Parathyroid adenoma (tissue), 2 donors: ENCODE measurements around the gene BRAF.
"Not testable (repeated sequence)": the region's sequence is repeated elsewhere in the genome, so short reads cannot be mapped to it uniquely, and the experiment has no call there.

ENCODE experiments used
- H2AFZ ChIP-seq: fragments of 300-600 bp; sonication (generic); one replicate; pipeline ENCODE4 v1.7.0; 2017; ENCODE audit warnings: antibody characterized with exemption, mild to moderate bottlenecking
- H3K27ac ChIP-seq: fragments of 300-600 bp; sonication (generic); one replicate; pipeline ENCODE4 v1.7.0; 2017
- H3K27me3 ChIP-seq: fragments of 300-600 bp; sonication (generic); one replicate; pipeline ENCODE4 v1.7.0; 2017; ENCODE audit warnings: low read length; ENCODE audit not compliant: control insufficient read depth, insufficient read depth
- H3K36me3 ChIP-seq: fragments of 300-600 bp; sonication (generic); one replicate; pipeline ENCODE4 v1.7.0; 2017; ENCODE audit warnings: low read length; ENCODE audit not compliant: control insufficient read depth, insufficient read depth
- H3K4me1 ChIP-seq: fragments of 300-600 bp; sonication (generic); one replicate; pipeline ENCODE4 v1.7.0; 2017; ENCODE audit warnings: control low read depth
- H3K4me2 ChIP-seq: fragments of 300-600 bp; sonication (generic); one replicate; pipeline ENCODE4 v1.7.0; 2017; ENCODE audit warnings: low read length
- H3K4me3 ChIP-seq: fragments of 300-600 bp; sonication (generic); one replicate; pipeline ENCODE4 v1.7.0; 2017; ENCODE audit warnings: low read depth, low read length
- H3K79me2 ChIP-seq: fragments of 300-600 bp; sonication (generic); one replicate; pipeline ENCODE4 v1.7.0; 2017; ENCODE audit warnings: control low read depth
- H3K9ac ChIP-seq: fragments of 300-600 bp; sonication (generic); one replicate; pipeline ENCODE4 v1.7.0; 2017; ENCODE audit warnings: mild to moderate bottlenecking
- H3K9me3 ChIP-seq: fragments of 300-600 bp; sonication (generic); one replicate; pipeline ENCODE4 v1.7.0; 2017; ENCODE audit warnings: low read length; ENCODE audit not compliant: control insufficient read depth
- TF ChIP-seq, protein P1 (sequence below): fragments of 300-600 bp; sonication (generic); IDR thresholded peaks from one replicate; pipeline ENCODE4 v1.7.0; 2017; ENCODE audit warnings: antibody characterized with exemption, mild to moderate bottlenecking
- donor health status: primary hyperparathyroidism.

The BRAF gene

DNA sequence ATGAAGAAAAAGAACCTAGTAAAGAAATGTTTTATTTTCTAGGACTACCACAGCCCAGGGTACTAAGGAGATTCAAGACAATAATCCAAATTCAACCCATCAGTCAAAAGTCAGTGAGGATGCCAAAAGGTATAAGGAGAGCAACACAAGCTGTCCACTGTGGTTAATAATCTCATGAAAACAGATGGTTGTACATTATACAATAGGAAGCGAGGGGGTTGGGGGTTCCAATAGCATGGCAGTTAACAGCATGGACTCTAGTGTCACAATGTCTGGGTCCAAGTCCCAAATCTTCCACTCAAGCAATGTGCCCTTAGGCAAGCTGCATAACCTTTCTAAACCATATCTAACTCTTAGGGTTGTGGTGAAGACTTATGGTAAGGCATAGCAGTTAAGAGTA, 35.1 kb downstream of the BRAF start:
- H2AFZ ChIP-seq = no peak overlapping the region
- H3K79me2 ChIP-seq = peaks cover 58% of the 10 kb centered on the region
- H3K27ac ChIP-seq = no peak overlapping the region

DNA sequence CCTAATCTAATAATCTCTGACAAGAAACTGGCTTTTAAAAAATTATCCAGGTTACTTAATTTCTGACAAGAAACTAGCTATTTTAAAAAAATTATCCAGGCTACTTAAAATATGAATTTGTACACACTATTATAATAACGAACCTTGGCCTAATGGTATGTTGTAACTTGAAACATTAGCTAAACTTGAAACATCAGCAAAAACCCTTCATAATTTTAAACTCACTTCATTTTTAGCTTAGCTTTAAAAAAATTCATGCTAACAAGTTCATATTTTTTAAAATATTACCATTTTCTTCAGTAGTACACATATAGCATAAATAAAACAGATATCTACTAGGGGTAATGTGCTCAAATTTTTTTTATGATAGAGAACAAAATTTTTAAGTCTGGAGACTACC, 35.6 kb downstream of the BRAF start:
- no peak overlapping the region for H3K4me2 ChIP-seq
- TF ChIP-seq, protein P1, sequence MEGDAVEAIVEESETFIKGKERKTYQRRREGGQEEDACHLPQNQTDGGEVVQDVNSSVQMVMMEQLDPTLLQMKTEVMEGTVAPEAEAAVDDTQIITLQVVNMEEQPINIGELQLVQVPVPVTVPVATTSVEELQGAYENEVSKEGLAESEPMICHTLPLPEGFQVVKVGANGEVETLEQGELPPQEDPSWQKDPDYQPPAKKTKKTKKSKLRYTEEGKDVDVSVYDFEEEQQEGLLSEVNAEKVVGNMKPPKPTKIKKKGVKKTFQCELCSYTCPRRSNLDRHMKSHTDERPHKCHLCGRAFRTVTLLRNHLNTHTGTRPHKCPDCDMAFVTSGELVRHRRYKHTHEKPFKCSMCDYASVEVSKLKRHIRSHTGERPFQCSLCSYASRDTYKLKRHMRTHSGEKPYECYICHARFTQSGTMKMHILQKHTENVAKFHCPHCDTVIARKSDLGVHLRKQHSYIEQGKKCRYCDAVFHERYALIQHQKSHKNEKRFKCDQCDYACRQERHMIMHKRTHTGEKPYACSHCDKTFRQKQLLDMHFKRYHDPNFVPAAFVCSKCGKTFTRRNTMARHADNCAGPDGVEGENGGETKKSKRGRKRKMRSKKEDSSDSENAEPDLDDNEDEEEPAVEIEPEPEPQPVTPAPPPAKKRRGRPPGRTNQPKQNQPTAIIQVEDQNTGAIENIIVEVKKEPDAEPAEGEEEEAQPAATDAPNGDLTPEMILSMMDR = no peak
- no peak overlapping the region for H3K27ac ChIP-seq
- no peak overlapping the region for H3K9ac ChIP-seq
- H3K79me2 ChIP-seq = peaks cover 58% of the 10 kb centered on the region
- H3K4me1 ChIP-seq = peaks cover 7% of the 10 kb centered on the region
- H3K4me3 ChIP-seq = no peak overlapping the region
- no peaks in the 10 kb centered on the region for H3K36me3 ChIP-seq
- H3K27me3 ChIP-seq = no peaks in the 10 kb centered on the region
- no peak overlapping the region for H2AFZ ChIP-seq
- H3K9me3 ChIP-seq = no peaks in the 10 kb centered on the region

More for the DNA sequence above, 35.1 kb downstream of the BRAF start:
- Histone ChIP-seq H3K27me3 (no peaks in the 10 kb centered on the region), H3K36me3 (no peaks in the 10 kb centered on the region), H3K9ac (no peak overlapping the region), H3K9me3 (no peaks in the 10 kb centered on the region), H3K4me2 (no peak overlapping the region), H3K4me3 (no peak overlapping the region), H3K4me1 (peaks cover 9% of the 10 kb centered on the region)
- TF ChIP-seq, protein P1 = no peak

DNA sequence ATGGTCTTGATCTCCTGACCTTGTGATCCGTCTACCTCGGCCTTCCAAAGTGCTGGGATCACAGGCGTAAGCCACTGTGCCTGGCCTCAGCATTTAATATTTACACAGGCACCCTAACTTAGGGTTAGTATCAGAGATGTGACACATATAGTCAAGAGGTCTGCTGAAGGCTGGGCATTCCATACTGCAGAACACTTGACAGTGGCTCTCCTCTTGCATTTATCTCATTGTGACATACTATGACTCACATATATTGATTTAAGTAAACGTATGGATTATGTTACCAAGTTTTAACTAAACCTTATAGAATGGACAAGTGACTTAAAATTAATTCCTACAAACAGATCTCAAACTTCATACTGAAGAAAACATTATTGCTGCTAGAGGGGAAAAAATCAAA, 36.6 kb downstream of the BRAF start:
- Histone ChIP-seq H3K4me3 (no peak overlapping the region), H3K36me3 (no peaks in the 10 kb centered on the region), H3K27ac (no peak overlapping the region), H3K79me2 (peaks cover 51% of the 10 kb centered on the region), H2AFZ (no peak overlapping the region), H3K4me2 (no peak overlapping the region), H3K9ac (no peak overlapping the region), H3K9me3 (no peaks in the 10 kb centered on the region), H3K4me1 (peaks cover 2% of the 10 kb centered on the region), H3K27me3 (no peaks in the 10 kb centered on the region)
- TF ChIP-seq, protein P1 = no peak

DNA sequence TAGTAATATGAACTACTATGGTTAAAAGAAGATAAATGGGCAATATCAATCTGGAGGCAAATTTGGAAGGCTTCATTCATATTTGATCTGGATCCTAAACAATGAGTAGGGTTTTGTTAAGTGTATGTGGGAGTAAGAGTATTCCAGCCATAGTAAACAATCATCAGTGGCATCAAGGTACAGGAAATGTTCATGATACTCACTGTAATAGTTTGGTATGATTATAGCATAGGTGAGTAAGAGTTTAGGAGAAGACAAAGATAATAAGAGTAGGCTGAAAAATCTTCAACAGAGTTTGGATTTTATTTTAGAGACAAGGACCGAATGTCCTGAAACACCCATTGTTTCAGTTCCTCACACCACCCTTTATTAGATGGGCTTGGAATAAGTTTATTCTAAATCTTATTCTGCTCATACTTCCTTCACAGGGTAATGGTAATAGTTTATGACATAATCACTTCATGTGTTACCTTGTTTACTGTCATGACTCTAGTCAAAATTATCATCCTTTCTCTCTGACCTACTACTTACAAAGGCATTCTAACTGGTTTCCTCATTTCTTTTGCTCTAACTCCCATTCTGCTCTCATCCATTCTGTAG, 38.9 kb downstream of the BRAF start:
- Histone ChIP-seq H3K79me2 (peaks cover 44% of the 10 kb centered on the region), H3K9ac (no peak overlapping the region), H3K27me3 (no peaks in the 10 kb centered on the region), H3K4me1 (no peaks in the 10 kb centered on the region), H3K9me3 (no peaks in the 10 kb centered on the region), H2AFZ (no peak overlapping the region), H3K4me2 (no peak overlapping the region), H3K27ac (no peak overlapping the region), H3K4me3 (no peak overlapping the region), H3K36me3 (no peaks in the 10 kb centered on the region)
- TF ChIP-seq, protein P1 = no peak

DNA sequence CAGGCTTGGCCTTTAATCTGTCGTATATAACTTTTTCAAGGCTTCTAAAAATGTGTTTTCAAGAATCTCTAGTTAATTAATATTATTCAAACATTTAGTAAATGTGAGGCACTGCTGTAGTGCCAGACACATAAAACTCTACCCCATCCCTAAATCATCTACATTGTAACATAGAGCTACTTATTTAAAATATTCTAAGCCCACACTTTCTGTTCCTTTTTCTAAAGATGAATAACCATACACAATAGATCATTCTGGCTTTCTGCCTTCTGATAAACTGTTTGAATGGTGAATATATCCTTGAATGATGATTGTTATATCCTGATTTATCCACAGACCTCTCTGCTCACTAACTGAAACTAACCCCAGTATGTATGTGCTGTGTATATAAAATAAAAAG, 41.4 kb downstream of the BRAF start:
- TF ChIP-seq, protein P1 = no peak
- Histone ChIP-seq H3K4me1 (no peaks in the 10 kb centered on the region), H3K9ac (no peak overlapping the region), H3K27ac (no peak overlapping the region), H3K4me2 (no peak overlapping the region), H3K9me3 (no peaks in the 10 kb centered on the region), H3K36me3 (no peaks in the 10 kb centered on the region), H2AFZ (no peak overlapping the region), H3K4me3 (no peak overlapping the region), H3K27me3 (no peaks in the 10 kb centered on the region), H3K79me2 (peaks cover 45% of the 10 kb centered on the region)

DNA sequence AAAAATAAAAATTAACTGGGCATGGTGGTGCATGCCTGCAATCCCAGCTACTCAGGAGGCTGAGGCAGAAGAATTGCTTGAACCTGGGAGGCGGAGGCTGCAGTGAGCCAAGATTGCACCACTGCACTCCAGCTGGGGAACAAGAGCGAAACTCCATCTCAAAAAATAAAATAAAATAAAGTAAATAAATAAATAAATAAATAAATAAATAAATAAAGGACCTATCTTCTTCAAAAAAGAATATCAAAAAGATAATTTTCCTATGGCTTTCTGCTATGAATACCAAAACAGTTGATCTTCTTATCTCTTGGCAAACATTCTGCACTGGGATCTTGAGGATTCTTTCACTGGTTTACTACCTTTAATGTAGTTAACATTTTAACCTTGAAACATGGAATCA, 41.9 kb downstream of the BRAF start:
- peaks cover 44% of the 10 kb centered on the region for H3K79me2 ChIP-seq
- H3K9me3 ChIP-seq, H3K27me3 ChIP-seq, H3K36me3 ChIP-seq, H3K4me2 ChIP-seq, H3K4me1 ChIP-seq, H2AFZ ChIP-seq, H3K27ac ChIP-seq, H3K4me3 ChIP-seq, H3K9ac ChIP-seq: not testable (repeated sequence)
